ENCODE measurements around the gene GFRA1.
A peak's percentile ranks its signal among the peaks of the same experiment; 100 is the strongest.

GFRA1 gene

GRCh38 chr10:116278846-116279245, 5.8 kb upstream of the GFRA1 start:
- H3K4me1 ChIP-seq: peaks cover 0 to 10% (median 8%) of the 10 kb centered on the region in 4 donors
- H3K27ac ChIP-seq: no peak overlapping the region
- no peak overlapping the region for H3K4me3 ChIP-seq
- no peaks in the 10 kb centered on the region for H3K9me3 ChIP-seq
- intact Hi-C loops (cut with DNase I; ENCODE audit: low total_unique reads): no loop called here
- no peak for TF ChIP-seq CTCF (IDR thresholded peaks at IDR 0.05)
- no peaks in the 10 kb centered on the region for H3K36me3 ChIP-seq
- peaks cover 0 to 36% of the 10 kb centered on the region in 2 donors for H3K27me3 ChIP-seq
- no peak for DNase-seq

GRCh38 chr10:116276981-116277380, 4.0 kb upstream of the GFRA1 start:
- H3K36me3 ChIP-seq: no peaks in the 10 kb centered on the region
- TF ChIP-seq CTCF (IDR thresholded peaks at IDR 0.05): no peak
- intact Hi-C loops (cut with DNase I; ENCODE audit: low total_unique reads): no loop called here

GRCh38 chr10:116274064-116274904, 1.3 kb upstream of the GFRA1 start:
- Histone ChIP-seq H3K36me3 (no peaks in the 10 kb centered on the region), H3K27ac (no peak overlapping the region), H3K9me3 (no peaks in the 10 kb centered on the region), H3K4me3 (peak overlapping the region; percentile 44 to 54), H3K27me3 (peaks cover 0 to 78% of the 10 kb centered on the region in 2 donors), H3K4me1 (peaks cover 0 to 46% (median 37%) of the 10 kb centered on the region in 4 donors)
- DNase-seq: no peak
- intact Hi-C loops (cut with DNase I; ENCODE audit: low total_unique reads): no loop called here
- TF ChIP-seq CTCF (IDR thresholded peaks at IDR 0.05): no peak

More at GRCh38 chr10:116276981-116277380, 4.0 kb upstream of the GFRA1 start:
- DNase-seq: no peak
- H3K9me3 ChIP-seq: no peaks in the 10 kb centered on the region
- H3K27ac ChIP-seq: no peak overlapping the region
- H3K4me1 ChIP-seq: peaks cover 0 to 27% (median 24%) of the 10 kb centered on the region in 4 donors
- peaks cover 0 to 52% of the 10 kb centered on the region in 2 donors for H3K27me3 ChIP-seq
- H3K4me3 ChIP-seq: no peak overlapping the region

GRCh38 chr10:116271593-116272439, 1.2 kb downstream of the GFRA1 start:
- Histone ChIP-seq H3K27me3 (peaks cover 0 to 76% of the 10 kb centered on the region in 2 donors), H3K4me1 (peaks cover 0 to 46% (median 37%) of the 10 kb centered on the region in 4 donors)
- intact Hi-C loops (cut with DNase I; ENCODE audit: low total_unique reads): no loop called here

More at GRCh38 chr10:116271593-116272439, 1.2 kb downstream of the GFRA1 start:
- Histone ChIP-seq H3K9me3 (no peaks in the 10 kb centered on the region), H3K36me3 (no peaks in the 10 kb centered on the region), H3K4me3 (peak overlapping the region; percentile 44 to 54), H3K27ac (peak overlapping the region in 1 of 2 donors; percentile 2)
- peak in 1 of 2 donors; percentile 38 for DNase-seq
- TF ChIP-seq CTCF (IDR thresholded peaks at IDR 0.05): no peak
